SH-SY5Y (cell line): ENCODE results near the gene KMT2E.

ENCODE experiments used
- GATA2 ChIP-seq: IDR thresholded peaks from 2 replicates; pipeline ENCODE4 v1.6.1; 2011; ENCODE audit warnings: mild to moderate bottlenecking, low read depth, low read length
- GATA3 ChIP-seq: IDR thresholded peaks from 2 replicates; pipeline ENCODE4 v1.6.1; 2011; ENCODE audit warnings: low read depth, mild to moderate bottlenecking, low read length, moderate library complexity

Gene KMT2E

DNA sequence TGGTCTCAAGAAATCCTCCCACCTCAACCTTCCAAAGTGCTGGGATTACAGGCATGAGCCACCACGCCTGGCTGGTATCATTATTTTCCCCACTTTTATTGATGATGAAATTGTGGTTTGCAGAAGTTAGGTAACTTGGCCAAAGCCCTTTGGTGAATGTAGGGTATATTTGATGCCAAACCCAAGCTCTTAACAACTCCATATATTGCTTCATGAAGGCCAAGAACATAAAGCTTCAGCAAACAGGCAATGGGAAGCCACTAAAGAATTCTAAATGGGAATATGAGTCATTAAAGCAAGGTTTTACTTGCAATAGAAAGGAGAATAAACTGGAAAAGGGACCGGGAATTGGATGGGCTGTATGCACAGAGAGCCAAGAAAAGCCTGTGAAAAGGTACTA is 142.7 kb downstream of the KMT2E start:
- TF ChIP-seq GATA3 (no peak), GATA2 (no peak)

DNA sequence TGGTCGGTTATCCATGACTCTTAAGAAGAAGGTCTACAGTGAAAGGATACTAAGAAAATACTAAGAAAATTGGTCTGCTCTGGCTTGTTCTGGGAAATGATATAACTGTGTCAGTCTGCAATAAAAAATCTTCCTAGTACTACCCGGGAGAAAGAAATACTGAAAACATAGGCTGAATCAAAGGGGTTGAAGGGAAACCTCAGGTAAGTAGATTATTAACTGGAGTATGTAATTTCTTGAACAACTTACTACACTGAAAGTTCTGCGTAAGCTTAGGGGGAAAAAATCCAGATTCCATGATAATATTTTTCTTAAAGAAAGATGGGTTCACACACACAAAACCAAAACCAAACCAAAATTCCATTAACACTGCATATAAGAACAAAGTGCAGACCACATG is 143.3 kb downstream of the KMT2E start:
- TF ChIP-seq GATA2 (no peak), GATA3 (no peak)

DNA sequence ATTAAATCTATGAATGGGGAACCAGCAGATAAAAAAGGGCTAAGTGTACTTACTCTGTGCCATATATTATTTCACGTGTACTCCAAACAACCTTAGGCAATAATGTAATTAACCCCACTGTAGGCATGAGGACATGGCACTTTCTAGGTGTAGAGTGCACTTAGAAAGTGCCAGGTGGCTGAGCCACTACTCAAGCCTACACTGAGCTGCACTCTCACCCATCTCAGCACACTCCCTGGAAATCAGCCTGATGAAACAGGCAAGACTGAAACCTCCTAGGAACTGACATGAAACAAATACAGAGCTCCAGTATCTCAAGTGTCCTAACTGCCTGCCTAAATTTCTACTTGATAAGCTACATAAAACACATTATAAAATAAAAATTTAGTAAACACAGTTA is 147.4 kb downstream of the KMT2E start:
- TF ChIP-seq GATA3 (no peak), GATA2 (no peak)
